Activated CD4-positive, alpha-beta T cell treated with anti-CD3 and anti-CD28 coated beads, Interleukin-2, amount 50 U/mL, for 16 hours (primary cell): ENCODE measurements around the gene CHRNA5.
A peak's percentile ranks its signal among the peaks of the same experiment; 100 is the strongest.

ENCODE experiments used
- DNase-seq: peaks from one replicate; pipeline ENCODE4 v3.0.0-alpha.2; 2020

CHRNA5 gene

DNA sequence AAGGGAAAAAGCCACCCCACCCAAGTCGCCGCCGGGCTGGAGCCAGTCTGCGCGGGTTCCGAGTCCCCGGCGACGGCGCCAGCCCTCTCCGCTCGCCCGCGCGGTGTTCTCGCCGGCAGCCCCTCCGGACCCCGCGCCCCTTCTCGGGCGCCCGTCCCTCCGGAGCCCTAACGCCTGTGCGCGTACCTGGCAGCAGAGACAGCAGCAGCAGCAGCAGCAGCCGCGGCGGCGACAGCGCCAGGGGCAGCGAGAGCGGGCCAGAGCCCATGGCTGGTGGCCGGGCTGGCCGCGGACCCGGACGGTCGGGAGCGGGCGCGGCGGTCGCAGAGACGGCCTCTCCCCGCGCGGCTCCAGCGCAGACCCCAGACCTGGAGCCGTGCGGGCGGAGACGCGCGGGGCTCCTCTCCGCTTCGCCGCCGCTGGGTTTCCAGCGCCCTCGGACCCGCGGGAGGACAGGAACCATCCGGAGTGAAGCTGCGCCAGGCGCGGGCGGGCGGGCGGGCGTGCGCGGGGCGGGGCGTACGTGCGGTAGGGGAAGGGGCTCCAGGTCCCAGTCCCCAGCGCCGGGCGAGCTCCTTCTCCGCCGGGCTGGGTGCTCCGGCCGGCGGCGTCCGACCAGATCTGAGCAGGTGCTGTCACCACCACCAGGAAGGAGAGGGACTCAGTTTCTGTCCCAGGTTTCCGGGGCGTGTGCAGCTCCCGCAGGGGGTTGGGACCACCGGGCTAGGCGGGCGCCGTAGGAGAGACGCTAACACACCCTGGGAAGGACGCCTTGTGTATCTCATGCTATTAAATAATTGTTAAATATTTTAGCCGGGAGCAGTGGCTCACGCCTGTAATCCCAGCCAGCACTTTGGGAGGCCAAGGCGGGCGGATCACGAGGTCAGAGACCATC lies 55.5 kb downstream of the CHRNA5 start, which contains the start of gene CHRNA3:
TSS of gene CHRNA3 (minus strand) at position 470 of the 895 bp plus-strand sequence. CDS start at position 268, 202 bp downstream.
- no peak for DNase-seq

DNA sequence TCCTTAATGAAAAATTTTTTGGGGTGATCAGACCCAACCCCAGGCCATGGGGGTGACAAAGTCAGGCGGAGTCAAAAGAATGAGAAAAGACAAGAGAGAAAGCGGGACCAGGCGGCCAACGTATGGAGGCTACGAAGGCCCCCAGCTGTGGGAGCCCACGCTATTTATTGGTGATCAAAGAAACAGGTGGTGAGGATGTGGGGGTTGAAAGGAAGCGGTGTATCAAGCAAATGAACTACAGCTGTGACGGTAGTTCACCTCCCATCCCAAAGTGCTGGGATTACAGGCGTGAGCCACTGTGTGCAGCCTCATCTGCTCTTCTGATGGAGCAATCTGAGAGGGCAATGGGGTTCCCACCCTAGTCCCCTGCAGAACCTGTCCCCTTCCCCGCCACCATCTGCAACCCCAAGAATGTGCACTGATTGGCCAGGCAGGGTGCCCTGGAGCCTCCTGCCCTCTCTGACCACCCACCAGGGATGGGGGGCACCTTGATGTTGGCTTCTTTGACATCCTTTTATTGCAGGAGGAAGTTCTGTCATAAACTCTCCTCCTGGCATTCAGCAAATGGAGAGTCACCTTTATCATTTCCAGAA lies 56.6 kb downstream of the CHRNA5 start:
- no peak for DNase-seq

DNA sequence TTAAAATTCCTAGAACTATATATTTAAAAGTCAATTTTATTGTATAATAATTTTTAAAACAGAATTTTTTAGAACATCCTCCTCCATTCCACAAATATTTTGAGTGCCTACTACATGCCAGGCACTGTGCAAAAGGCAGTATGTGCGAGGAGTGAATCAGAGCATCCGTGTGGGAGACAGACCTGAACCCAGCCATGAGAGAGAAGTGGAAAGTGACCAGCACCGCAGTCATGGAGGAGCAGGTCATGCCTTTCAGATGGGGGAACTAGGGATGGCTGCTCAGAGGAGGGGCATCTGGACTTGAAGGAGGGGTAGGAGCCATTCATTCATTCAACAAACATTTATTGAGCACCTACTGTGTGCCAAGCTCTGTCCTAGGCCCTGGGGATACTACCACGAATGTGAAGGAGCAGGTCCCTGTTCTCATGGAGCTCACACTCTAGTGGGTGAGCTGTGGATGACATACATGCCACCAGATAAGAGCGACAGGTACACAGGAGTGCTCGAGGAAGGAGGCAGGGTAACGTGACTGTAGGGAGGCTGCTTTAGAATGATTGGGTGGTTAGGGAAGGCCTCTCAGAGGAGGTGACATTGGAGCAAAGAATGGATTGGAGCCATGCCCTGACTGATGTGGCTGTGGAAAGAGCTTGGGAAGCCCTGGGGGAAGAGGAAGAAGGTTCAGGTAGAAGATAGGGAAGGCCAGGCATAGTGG lies 58.6 kb downstream of the CHRNA5 start:
- no peak for DNase-seq

DNA sequence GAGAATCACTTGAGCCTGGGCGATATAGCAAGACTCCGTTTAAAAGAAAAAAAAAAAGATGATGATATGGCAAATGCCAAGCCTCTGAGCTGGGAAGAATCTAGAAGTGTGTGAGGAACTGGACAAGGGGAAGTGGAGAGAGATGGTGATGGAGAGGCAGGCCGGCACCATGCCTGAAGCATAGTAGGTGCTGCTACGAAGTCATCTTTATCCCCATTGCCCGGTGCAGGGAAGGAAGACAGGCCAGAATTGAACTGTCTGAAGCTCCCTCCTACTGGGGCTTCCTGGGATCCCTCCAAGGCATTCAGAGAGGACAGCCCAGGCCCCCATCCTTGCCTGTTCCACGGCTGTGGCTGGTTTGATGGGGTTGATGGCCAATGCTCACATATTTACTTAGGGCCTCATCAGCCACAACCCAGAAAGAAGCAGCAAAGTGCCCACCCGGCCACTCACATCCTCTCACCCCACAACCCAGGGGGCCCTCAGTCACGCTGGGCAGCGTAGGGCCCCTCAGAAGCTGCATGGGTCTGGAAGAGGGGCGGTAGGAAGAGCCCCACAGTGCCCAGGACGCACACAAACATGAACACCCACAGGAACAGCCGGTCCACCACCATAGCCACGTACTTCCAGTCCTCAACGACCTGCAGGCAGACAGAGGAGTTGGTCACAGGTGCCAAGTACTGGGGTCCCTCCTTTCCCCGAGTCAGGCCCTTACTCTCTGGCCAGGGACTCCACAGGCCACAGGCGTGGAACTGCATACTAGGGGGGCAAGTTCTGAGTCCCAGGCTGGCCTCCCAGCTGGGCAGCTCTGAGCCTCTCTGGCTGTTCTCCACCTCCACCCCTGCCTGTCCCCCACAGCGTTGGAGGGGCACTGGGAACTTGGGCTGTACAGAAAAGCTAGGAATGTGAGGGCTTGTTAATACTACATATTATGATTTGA lies 59.6 kb downstream of the CHRNA5 start:
- DNase-seq, result no peak

DNA sequence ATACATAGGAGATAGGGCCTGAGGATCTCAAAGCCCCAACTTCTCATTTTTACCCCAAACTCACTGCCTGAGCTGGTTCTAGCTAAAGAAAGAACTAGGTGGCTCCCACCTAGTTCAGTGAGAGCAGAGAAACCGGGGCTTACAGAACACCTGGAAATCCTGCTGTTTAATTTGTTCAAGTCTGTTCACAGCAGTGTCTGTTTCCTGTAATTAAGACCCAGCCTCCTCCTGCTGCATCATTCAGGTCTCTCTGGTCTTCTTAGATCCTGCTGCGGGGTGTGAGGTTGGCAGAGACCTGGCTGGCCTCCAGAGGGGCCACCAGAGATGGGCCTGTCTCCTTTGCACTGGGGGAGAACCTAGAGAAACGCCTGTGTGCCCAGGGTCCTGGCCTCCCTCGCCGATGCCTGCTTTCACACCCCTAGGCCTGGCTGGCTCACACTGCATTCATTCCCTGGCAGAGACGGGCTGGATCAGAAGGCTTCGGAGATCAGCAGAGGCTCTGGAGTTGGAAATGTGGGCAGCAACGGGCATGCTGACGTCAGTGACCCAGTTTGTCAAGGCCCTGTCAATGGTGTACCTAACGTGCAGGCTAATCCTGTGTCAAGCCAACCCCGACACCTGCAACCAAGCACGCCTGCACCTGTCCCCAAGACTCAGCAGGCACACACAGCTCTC lies 60.4 kb downstream of the CHRNA5 start:
- no peak for DNase-seq

DNA sequence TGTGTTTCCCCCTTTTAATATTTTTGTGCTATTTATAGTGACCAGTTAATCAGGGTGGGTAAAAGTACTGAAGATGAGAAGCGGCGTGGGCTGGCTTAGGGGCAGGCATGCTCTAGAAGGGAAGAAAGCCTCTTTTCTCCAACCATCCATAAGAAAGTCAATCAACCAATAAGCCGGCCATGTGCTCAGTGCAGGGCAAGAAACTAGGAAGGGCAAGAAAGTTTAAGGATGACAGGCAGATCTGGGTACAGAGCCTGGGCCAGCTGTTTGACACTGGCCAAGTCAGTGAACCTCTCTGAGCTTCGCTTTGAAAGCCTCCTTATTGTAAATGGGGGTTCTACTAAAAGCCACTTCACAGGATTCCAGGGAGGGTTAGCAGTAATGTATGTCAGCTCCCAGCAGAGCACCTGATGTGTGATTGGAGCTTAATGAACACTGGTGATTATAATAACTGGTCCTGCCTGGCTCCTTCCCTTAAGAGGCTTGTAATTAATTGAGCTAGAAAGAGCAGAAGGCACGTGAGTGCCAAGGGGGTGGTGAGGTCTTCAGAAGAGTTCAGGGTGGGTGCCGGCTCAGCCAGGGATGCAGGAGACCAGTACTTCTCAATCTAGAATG lies 61.2 kb downstream of the CHRNA5 start:
- no peak for DNase-seq

DNA sequence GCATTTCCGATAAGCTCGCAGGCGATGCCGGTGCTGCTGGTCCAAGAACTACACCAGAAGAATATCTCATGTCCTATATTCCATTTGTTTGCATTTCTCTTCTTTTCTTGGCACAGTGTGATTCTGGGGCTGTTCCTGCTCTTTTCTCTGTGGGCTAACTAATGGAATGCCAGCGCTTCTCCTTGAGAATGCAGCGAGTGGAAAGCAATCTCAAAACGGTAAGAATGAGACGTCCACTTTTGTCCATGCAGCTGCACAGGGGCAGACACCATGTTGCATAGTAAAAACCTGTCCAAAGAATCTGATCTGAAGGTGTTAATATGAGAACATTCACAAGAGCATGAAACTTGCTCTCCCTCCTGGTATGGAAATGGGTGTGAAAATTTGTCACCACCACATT lies 62.0 kb downstream of the CHRNA5 start:
- DNase-seq, result no peak

DNA sequence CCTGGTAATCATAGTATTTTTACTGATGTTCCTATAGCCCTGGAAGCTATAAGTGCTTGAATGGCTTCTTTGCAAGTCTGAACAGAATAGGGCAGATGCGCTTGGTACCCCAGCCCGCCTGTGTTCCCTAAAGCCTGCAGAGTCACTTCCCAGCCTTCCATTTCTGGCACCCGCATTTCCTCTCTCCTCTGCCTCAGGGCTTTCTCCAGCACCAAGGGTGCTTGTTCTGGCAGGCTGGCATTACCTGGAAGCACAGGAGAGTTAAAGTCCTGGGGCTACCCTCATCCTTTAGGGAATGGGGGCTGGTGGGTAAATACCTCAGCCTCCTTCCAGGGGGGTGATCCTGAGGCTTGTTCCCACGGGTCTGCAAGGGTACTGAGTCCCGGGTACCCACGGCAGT lies 62.9 kb downstream of the CHRNA5 start:
- no peak for DNase-seq

DNA sequence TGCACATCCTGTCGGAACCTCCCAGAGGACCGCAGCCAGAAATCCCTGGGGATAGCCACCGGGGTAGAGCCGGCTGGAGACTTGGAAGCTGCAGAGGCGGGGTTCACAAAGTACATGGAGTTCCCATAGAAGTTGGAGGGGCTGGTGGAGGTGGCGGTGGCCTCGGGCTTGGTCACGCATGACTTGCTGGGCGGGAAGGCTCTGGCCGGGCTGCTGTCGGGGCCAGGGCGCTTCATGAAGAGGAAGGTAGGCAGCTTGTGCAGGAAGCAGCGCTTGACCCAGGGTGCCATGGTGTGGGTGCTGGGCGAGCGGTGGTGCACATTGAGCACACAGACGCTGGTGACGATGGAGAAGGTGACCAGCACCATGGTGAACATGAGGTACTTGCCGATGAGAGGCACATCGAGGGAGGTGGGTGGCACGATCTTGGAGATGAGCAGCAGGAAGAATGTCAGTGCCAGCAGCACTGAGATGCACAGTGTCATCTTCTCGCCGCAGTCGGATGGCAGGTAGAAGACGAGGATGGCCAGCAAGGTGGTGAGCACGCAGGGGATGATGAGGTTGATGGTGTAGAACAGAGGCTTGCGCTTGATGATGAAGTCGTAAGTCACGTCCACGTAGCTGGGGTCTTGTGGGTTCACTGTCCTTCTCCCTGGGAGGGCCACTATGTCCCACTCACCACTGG lies 63.9 kb downstream of the CHRNA5 start:
- no peak for DNase-seq

DNA sequence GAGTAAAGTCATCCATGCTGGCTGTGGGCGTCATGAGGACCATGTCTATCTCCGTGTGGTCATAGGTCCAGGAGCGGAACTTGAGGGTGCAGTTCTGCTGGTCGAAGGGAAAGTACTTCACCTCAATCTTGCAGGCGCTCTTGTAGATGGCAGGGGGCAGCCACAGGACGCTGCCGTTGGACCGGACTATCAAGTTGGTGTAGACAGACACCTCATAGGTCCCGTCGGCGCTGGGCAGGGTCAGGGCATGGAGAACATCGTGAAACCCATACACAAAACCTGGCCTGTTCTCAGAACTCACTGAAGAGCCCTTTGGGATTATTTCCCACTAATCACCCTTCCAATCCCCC lies 64.4 kb downstream of the CHRNA5 start:
- DNase-seq, result no peak

DNA sequence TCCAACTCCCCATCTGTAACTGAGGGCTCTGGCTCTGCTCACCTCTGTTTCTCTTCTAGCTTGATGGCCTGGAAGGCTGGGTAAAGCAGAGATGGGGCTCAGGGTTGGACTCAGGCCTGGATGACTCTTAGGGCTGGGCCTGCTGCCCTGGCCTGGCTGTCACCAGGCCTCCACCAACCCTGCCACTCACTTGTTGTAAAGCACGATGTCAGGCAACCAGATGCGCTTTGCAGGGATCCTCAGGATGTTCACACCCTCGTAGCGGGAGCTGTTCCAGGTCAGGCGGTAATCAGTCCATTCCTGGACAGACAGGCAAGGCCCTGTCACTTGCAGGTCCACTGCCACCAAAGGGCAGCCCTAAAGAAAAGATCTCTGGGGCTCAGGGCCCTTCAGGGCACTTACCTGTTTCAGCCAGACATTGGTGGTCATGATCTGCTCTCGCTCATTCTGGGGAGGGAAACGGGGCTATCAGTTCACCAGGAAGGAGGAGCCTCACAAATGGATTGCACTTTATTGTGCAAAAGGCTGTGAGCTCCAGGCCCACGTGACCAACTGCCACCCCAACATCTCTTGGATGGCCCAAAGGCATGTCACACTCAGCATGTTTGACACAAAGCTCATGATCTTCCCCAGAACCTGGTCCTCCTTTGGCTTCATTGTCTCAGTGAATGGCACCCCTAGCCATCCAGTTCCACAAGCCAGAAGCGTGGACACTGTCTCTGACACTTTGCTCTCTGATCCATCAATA lies 65.7 kb downstream of the CHRNA5 start:
- DNase-seq, result no peak

DNA sequence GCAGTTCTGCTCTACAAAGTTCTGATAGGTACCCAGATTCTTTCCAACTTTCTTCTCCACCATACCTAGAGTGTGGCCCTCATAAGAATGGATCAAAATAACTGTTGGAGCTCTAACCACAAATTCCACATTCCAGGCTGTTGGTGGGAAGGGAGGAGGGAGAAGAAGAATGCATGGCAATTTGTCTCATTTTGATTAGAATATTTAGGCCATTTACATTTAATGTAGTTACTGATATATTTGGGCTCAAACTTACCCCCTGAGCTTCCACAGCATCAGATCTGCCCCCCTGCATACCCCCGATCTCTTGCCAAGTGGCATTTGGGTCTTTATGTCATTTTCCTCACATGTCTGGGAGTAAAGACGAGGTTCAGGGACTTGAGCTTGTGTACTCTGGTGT lies 68.0 kb downstream of the CHRNA5 start:
- DNase-seq, result no peak

DNA sequence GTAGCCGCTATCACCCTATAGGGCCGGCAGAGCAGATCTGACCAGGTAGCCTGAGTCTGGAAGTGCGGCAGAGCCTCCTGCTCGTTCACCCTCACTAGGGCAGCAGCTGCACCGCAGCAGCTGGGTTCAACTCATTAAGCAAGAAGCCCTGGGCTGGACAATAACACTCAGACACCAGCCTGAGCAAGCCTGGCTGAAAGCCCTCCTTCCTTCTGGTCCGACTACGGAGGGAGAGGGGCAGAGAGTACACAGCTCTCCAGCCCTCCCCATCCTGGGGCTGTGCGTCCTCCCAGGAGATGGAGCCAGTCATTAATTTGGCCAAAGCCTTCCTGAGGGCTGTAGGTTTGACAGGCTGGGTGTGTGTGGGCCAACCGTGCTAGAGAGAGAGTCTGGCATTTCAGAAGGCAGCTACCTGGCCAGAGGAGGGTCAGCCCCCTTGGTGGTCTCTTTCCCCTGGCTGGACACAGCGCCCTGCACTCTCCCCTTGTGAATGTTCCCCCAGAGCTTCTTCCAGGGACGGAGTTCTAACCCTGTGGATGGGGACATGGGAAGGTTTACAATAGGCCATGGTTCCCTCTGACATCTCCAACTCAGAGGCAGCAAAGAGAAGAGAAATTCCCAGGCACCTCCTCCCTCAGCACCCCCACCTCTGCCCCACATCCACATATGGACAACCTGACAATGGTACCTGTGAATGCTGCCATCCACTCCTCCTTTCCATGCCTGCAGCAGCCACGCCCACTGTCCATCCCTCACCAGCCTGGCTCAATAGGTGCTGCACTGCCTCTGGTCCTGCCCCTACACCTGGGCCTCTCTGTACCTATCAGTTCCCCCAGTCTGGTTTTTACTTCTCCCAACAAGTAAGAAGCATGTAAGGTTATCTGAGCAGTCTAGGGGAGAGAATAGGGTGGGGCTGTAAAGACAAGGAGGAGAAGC lies 69.2 kb downstream of the CHRNA5 start:
- no peak for DNase-seq

DNA sequence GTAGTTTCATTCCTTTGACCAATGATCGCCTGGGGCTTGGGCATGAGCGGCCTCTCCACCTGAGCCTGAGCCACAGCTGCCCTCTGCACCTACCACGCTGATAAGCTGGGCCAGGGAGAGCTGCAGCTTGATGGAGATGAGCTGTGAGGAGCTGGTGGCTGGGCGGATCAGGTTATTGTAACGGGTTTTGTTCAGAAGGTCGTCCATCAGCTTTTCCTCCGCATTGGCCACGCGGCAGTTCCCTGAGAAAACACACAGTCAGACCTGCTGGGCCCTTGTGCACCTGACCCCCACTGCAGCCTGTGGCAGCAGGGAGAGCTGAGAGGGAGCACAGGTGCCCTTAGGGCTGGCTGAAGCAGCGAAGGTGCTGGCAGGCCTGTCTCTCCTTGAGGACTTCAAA lies 70.0 kb downstream of the CHRNA5 start:
- no peak for DNase-seq

DNA sequence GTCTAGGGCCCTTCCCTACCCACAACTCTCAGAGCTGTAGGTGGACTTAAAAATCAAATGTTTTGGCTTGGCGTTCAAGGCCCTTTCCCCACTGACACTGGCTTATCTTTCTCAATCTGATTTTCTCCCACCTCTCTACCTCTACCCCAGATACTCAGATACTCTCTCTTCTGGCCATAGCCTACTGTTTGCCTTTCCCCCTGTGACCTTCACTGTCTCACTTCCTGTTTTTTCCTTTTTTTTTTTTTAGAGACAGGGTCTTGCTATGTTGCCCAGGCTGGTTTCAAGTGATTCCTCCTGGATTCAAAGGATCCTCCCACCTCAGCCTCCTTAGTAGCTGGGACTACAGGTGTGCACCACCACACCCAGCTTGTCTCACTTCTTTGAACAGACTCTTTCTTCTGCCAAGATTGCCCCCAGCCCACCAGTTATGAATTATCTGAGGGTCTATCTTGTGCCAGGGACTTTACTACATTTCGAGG lies 71.1 kb downstream of the CHRNA5 start:
- DNase-seq, result no peak

DNA sequence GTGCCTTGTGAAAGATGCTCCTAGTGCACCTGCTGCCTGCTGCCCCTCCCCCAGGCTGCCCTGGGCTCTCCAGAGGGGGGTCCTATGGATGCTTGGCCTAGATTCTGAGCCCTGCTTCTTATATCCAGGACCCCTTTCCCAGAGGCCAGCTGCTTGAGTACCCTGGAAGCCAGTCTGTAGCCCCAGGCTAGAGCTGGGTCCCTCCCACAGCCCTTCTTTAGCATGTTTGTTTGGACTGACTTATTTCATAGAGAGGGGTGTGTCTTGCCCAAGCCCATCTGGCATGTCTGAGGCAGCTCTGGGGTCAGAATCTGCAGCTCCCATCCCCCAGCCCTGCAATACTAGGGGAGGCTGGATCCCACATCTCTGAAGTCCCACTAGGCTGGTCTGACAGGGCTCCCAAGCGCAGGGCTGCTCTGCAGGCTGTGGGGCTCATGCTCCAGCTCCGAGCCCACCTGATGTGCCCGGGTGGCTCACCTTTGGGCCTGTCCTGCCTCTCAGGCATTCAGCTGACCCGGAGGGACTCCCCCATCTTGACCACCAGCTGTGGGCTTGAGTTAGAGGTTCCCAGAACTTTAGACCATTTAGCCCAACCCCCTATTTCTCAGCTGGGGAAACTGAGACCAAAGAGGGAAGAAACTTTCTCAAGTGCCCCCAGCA lies 72.6 kb downstream of the CHRNA5 start:
- DNase-seq, result no peak

DNA sequence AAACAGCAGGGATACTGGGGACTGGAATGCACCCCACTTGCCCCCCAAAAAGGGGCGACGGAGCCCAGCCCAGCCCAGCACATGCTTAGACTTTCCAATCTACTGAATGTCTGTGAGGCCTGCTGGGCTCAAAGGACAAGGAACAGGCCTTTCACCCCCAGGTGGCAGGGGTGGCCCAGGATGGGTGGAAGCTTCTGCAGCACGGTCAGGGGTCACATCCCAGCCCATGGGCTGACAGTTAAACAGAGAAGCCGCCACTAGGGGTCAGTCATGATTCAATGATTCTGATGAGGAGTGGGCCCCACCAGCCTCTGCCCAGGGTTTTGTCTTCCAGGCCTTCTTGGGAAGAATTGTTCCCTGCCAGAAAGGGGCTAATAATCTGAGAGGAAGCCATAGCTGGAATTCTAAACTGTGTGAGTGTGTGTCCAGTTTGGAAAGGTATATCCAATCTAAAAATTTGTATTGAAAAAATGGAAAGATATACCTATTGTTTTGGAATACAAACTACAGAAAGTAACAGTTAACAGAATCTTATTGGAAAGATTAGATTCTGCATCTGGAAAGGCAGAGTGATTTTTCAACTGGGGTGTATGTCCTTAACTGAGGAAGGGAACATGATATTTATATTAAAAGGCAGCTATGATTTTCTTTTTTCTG lies 73.5 kb downstream of the CHRNA5 start:
- DNase-seq, result peak; percentile 51
